Lung (tissue), 12 donors: ENCODE data around the gene LRIT1. TPM values are rescaled to one million over a fixed set of nuclear protein-coding genes. Genes with fewer than 3 reads are reported as not detected.

Experiments used
- ATAC-seq: fragments of 200-7000 bp; cut with Tn5 transposase; one replicate; pipeline ENCODE4 v1.9.1; 2020; ENCODE audit warnings: moderate number of reproducible peaks; ENCODE audit not compliant: insufficient read depth, low FRiP score
- DNase-seq, 3 donors: peaks; one replicate each; pipeline ENCODE4 v3.0.0-alpha.2; 2013 to 2017
- H3K27ac ChIP-seq, 2 donors: one replicate each; pipeline ENCODE4 v1.5.1; 2013; ENCODE audit warnings: mild to moderate bottlenecking in 2 of 2, moderate library complexity in 2 of 2, control low read depth in 1 of 2, inconsistent platforms in 1 of 2, low read depth in 1 of 2, low read length in 1 of 2
- H3K27me3 ChIP-seq, 3 donors: one replicate each; pipeline ENCODE4 v1.5.1; 2013; ENCODE audit warnings: low read length in 2 of 3; ENCODE audit not compliant: control insufficient read depth in 3 of 3, insufficient read depth in 3 of 3
- H3K36me3 ChIP-seq, 4 donors: one replicate each; pipeline ENCODE4 v1.5.1; 2013; ENCODE audit warnings: low read length in 4 of 4, mild to moderate bottlenecking in 1 of 4, moderate library complexity in 1 of 4; ENCODE audit not compliant: control insufficient read depth in 4 of 4, insufficient read depth in 4 of 4
- H3K4me1 ChIP-seq, 5 donors: one replicate each; pipeline ENCODE4 v1.5.1; 2013; ENCODE audit warnings: low read length in 5 of 5, mild to moderate bottlenecking in 2 of 5, moderate library complexity in 1 of 5; ENCODE audit not compliant: control insufficient read depth in 5 of 5, insufficient read depth in 5 of 5
- H3K4me3 ChIP-seq: one replicate; pipeline ENCODE4 v1.5.1; 2013; ENCODE audit warnings: mild to moderate bottlenecking, control low read depth, moderate library complexity
- H3K9ac ChIP-seq, 2 donors: one replicate each; pipeline ENCODE4 v1.5.1; 2013; ENCODE audit warnings: low read length in 2 of 2, control low read depth in 1 of 2; ENCODE audit not compliant: insufficient read depth in 1 of 2
- H3K9me3 ChIP-seq, 4 donors: one replicate each; pipeline ENCODE4 v1.5.1; 2013; ENCODE audit warnings: low read length in 3 of 4, mild to moderate bottlenecking in 1 of 4, moderate library complexity in 1 of 4; ENCODE audit not compliant: control insufficient read depth in 4 of 4, insufficient read depth in 3 of 4
- CTCF ChIP-seq: IDR thresholded peaks from 2 replicates; pipeline ENCODE4 v1.5.1; 2012; ENCODE audit warnings: mild to moderate bottlenecking; ENCODE audit errors: control extremely low read depth, extremely low read depth
- WGBS, 2 donors: extraction: QIAGEN DNeasy Blood & Tissue Kit; methylation state at CpG; one replicate each; pipeline ENCODE4 v1.1.7; 2013; 5-methylcytosine and 5-hydroxymethylcytosine counted together
- polyA plus RNA-seq, 2 donors: library from polyadenylated mRNA; stranded (reverse); fragments of 200-250 nt; gene quantifications; one replicate each; pipeline ENCODE4 v1.2.1, GENCODE V29; 2013
- total RNA-seq, 2 donors: library from RNA; depleted of rRNA in 1 of 2; stranded (reverse); fragments of >200 nt in 1 of 2; gene quantifications; one replicate each; pipeline ENCODE4 v1.2.1, GENCODE V29; 2014 to 2021
- donor health status: control.
- donor health status: control.
- donor health status: Bipolar disorder and iron deficiency.
- donor health status: healthy.
- donor health status: DM: yes; HTN: yes; CAD: no.

Gene LRIT1
- total and polyA plus RNA-seq, 4 donors: not detected

- 65 to 88% methylated on average over 5 of the region's 5 CpGs for WGBS, 2 donors
- no peak for ATAC-seq
Measured at GRCh38 chr10:84196941-84197340, 44.4 kb downstream of the LRIT1 start.

GRCh38 chr10:84196083-84196482 lies 45.3 kb downstream of the LRIT1 start:
- H3K9ac ChIP-seq: no peak overlapping the region
- H3K36me3 ChIP-seq: no peaks in the 10 kb centered on the region
- no peak for ATAC-seq
- H3K27me3 ChIP-seq: peaks cover 0 to 53% (median 32%) of the 10 kb centered on the region in 3 donors
- H3K4me3 ChIP-seq: no peak overlapping the region
- DNase-seq: no peak
- H3K27ac ChIP-seq: no peak overlapping the region
- H3K9me3 ChIP-seq: no peaks in the 10 kb centered on the region
- peaks cover 0 to 6% (median 0%) of the 10 kb centered on the region in 5 donors for H3K4me1 ChIP-seq
- 15 to 22% methylated on average over 4 of the region's 4 CpGs for WGBS, 2 donors
- no peak for TF ChIP-seq CTCF

More at GRCh38 chr10:84196941-84197340, 44.4 kb downstream of the LRIT1 start:
- TF ChIP-seq CTCF: no peak
- DNase-seq: no peak
- Histone ChIP-seq H3K4me1 (peaks cover 0 to 6% (median 0%) of the 10 kb centered on the region in 5 donors), H3K9me3 (no peaks in the 10 kb centered on the region), H3K27me3 (peaks cover 0 to 50% (median 32%) of the 10 kb centered on the region in 3 donors), H3K36me3 (no peaks in the 10 kb centered on the region), H3K27ac (no peak overlapping the region), H3K9ac (no peak overlapping the region), H3K4me3 (no peak overlapping the region)

GRCh38 chr10:84195044-84195830 lies 46.1 kb downstream of the LRIT1 start:
- Histone ChIP-seq H3K36me3 (no peaks in the 10 kb centered on the region), H3K9ac (no peak overlapping the region), H3K27me3 (peaks cover 0 to 56% (median 32%) of the 10 kb centered on the region in 3 donors), H3K27ac (no peak overlapping the region), H3K4me3 (no peak overlapping the region), H3K4me1 (peaks cover 0 to 6% (median 0%) of the 10 kb centered on the region in 5 donors), H3K9me3 (no peaks in the 10 kb centered on the region)
- WGBS, 2 donors: 16 to 24% methylated on average over 41 to 43 of the region's 43 CpGs
- no peak for TF ChIP-seq CTCF
- ATAC-seq (no peak), DNase-seq (peak in 1 of 3 donors; percentile 1)
